Nephron progenitor cell (in vitro differentiated cells): ENCODE measurements around the gene MRPL9.

Source experiments
- DNase-seq: peaks from one replicate; pipeline ENCODE4 v3.0.0; 2021
- H3K27ac Mint-ChIP-seq: 2 replicates; pipeline ENCODE4 v1.8.0; 2021; ENCODE audit warnings: mild to moderate bottlenecking, moderate library complexity, mixed read lengths
- H3K27me3 Mint-ChIP-seq: 2 replicates; pipeline ENCODE4 v1.8.0; 2021; ENCODE audit warnings: mild to moderate bottlenecking, low read depth, mixed read lengths; ENCODE audit not compliant: poor library complexity
- H3K36me3 Mint-ChIP-seq: 2 replicates; pipeline ENCODE4 v1.8.0; 2021; ENCODE audit warnings: low read depth, mixed read lengths
- H3K4me1 Mint-ChIP-seq: 2 replicates; pipeline ENCODE4 v1.8.0; 2021; ENCODE audit warnings: mixed read lengths
- H3K4me3 Mint-ChIP-seq: 2 replicates; pipeline ENCODE4 v1.8.0; 2021; ENCODE audit warnings: mild to moderate bottlenecking, moderate library complexity, mixed read lengths
- H3K9me3 Mint-ChIP-seq: 2 replicates; pipeline ENCODE4 v1.8.0; 2021; ENCODE audit warnings: mild to moderate bottlenecking, moderate library complexity, mixed read lengths
- CTCF ChIP-seq: fragments of 200-600 bp; sonication (generic); IDR thresholded peaks from 2 replicates; pipeline ENCODE4 v1.5.0; 2021; ENCODE audit warnings: antibody characterized with exemption

MRPL9 gene

GRCh38 chr1:151721788-151722510 is 41.3 kb downstream of the MRPL9 start:
- Mint-ChIP-seq H3K36me3 (no peaks in the 10 kb centered on the region), H3K4me3 (peak overlapping the region; percentile 77), H3K9me3 (no peaks in the 10 kb centered on the region), H3K27me3 (peaks cover 85% of the 10 kb centered on the region), H3K27ac (no peak overlapping the region), H3K4me1 (peaks cover 22% of the 10 kb centered on the region)
- no peak for DNase-seq
- no peak for TF ChIP-seq CTCF

GRCh38 chr1:151720974-151721787 is 42.1 kb downstream of the MRPL9 start, which contains the start of gene RIIAD1:
TSS of gene RIIAD1 (plus strand) at chr1:151721522. CDS start at chr1:151721537, 15 bp downstream.
- Mint-ChIP-seq H3K9me3 (no peaks in the 10 kb centered on the region), H3K36me3 (no peaks in the 10 kb centered on the region), H3K4me1 (peaks cover 27% of the 10 kb centered on the region), H3K4me3 (peak within 1 kb of the TSS; percentile 77), H3K27me3 (peaks cover 84% of the 10 kb centered on the region), H3K27ac (no peak within 1 kb of the TSS)
- DNase-seq, result peak; percentile 61
- no peak for TF ChIP-seq CTCF

GRCh38 chr1:151720554-151720953 is 42.7 kb downstream of the MRPL9 start:
- DNase-seq, result no peak
- Mint-ChIP-seq H3K9me3 (no peaks in the 10 kb centered on the region), H3K4me3 (no peak overlapping the region), H3K27ac (no peak overlapping the region), H3K27me3 (peaks cover 87% of the 10 kb centered on the region), H3K36me3 (no peaks in the 10 kb centered on the region), H3K4me1 (peaks cover 33% of the 10 kb centered on the region)
- no peak for TF ChIP-seq CTCF

- Mint-ChIP-seq H3K4me1 (peaks cover 33% of the 10 kb centered on the region), H3K36me3 (no peaks in the 10 kb centered on the region), H3K9me3 (no peaks in the 10 kb centered on the region), H3K27ac (no peak overlapping the region), H3K27me3 (peaks cover 90% of the 10 kb centered on the region), H3K4me3 (no peak overlapping the region)
- no peak for DNase-seq
- no peak for TF ChIP-seq CTCF
These were observed 43.2 kb downstream of the MRPL9 start for GRCh38 chr1:151720125-151720524.

- no peak for DNase-seq
- no peak for TF ChIP-seq CTCF
- Mint-ChIP-seq H3K4me3 (no peak overlapping the region), H3K9me3 (no peaks in the 10 kb centered on the region), H3K36me3 (no peaks in the 10 kb centered on the region), H3K27me3 (peaks cover 85% of the 10 kb centered on the region), H3K4me1 (peaks cover 33% of the 10 kb centered on the region), H3K27ac (no peak overlapping the region)
These were observed 44.6 kb downstream of the MRPL9 start for GRCh38 chr1:151718666-151719065.
